RWPE2 (cell line): ENCODE results near the gene DUSP28.

Source experiments
- ATAC-seq: fragments of 200-7000 bp; cut with Tn5 transposase; 3 replicates; pipeline ENCODE4 v1.9.1; 2021; ENCODE audit warnings: low read depth
- DNase-seq: peaks from one replicate; pipeline ENCODE4 v3.0.0-alpha.2; 2020; ENCODE audit warnings: low spot score
- H3K27ac ChIP-seq: fragments of 450-650 bp; 2 replicates; pipeline ENCODE4 v1.5.1; 2017; ENCODE audit warnings: mild to moderate bottlenecking; ENCODE audit not compliant: poor library complexity, severe bottlenecking
- H3K27me3 ChIP-seq: fragments of 250-450 bp; sonication (Bioruptor Pico); 2 replicates; pipeline ENCODE4 v1.5.1; 2021; ENCODE audit warnings: mild to moderate bottlenecking, moderate library complexity; ENCODE audit not compliant: insufficient read depth, poor library complexity, severe bottlenecking
- H3K36me3 ChIP-seq: fragments of 250-450 bp; sonication (Bioruptor Pico); 2 replicates; pipeline ENCODE4 v1.5.1; 2020; ENCODE audit warnings: low read depth, mild to moderate bottlenecking, moderate library complexity
- H3K4me1 ChIP-seq: fragments of 250-450 bp; sonication (Bioruptor Pico); 2 replicates; pipeline ENCODE4 v1.5.1; 2021; ENCODE audit warnings: mild to moderate bottlenecking, moderate library complexity; ENCODE audit not compliant: insufficient read depth, poor library complexity, severe bottlenecking
- H3K4me3 ChIP-seq: fragments of 250-450 bp; sonication (Bioruptor Pico); 2 replicates; pipeline ENCODE4 v1.5.1; 2021; ENCODE audit warnings: mild to moderate bottlenecking, moderate library complexity; ENCODE audit not compliant: severe bottlenecking
- H3K9me3 ChIP-seq: fragments of 250-450 bp; sonication (Bioruptor Pico); 2 replicates; pipeline ENCODE4 v1.5.1; 2021; ENCODE audit warnings: mild to moderate bottlenecking, moderate library complexity; ENCODE audit not compliant: severe bottlenecking
- CTCF ChIP-seq: fragments of 450-650 bp; IDR thresholded peaks from one replicate; pipeline ENCODE4 v1.5.1; 2017; ENCODE audit warnings: mild to moderate bottlenecking, moderate library complexity; ENCODE audit not compliant: poor library complexity, severe bottlenecking

The DUSP28 gene

GRCh38 chr2:240567872-240568677, 7.9 kb downstream of the DUSP28 start, which contains the start of gene RNPEPL1:
RNPEPL1 (plus strand) TSS chr2:240568484; CDS start chr2:240568587, 103 bp downstream.
- DNase-seq (peak; percentile 55), ATAC-seq (peak; percentile 15)
- H3K4me1 ChIP-seq, result peaks cover 18% of the 10 kb centered on the region
- peak within 1 kb of the TSS; percentile 87 for H3K27ac ChIP-seq
- peak within 1 kb of the TSS; percentile 88 for H3K4me3 ChIP-seq
- H3K36me3 ChIP-seq, result no peaks in the 10 kb centered on the region
- H3K9me3 ChIP-seq, result no peaks in the 10 kb centered on the region
- TF ChIP-seq CTCF, result peak; percentile 27
- no peaks in the 10 kb centered on the region for H3K27me3 ChIP-seq

- H3K27ac ChIP-seq, result peak overlapping the region; percentile 87
- no peak for TF ChIP-seq CTCF
- peaks cover 18% of the 10 kb centered on the region for H3K4me1 ChIP-seq
Observed at GRCh38 chr2:240568678-240569522, 8.7 kb downstream of the DUSP28 start.

GRCh38 chr2:240569523-240569997, 9.4 kb downstream of the DUSP28 start:
- Histone ChIP-seq H3K4me3 (peak overlapping the region; percentile 88), H3K9me3 (no peaks in the 10 kb centered on the region), H3K27ac (peak overlapping the region; percentile 87), H3K4me1 (peaks cover 18% of the 10 kb centered on the region), H3K27me3 (no peaks in the 10 kb centered on the region), H3K36me3 (no peaks in the 10 kb centered on the region)
- ATAC-seq, result no peak
- DNase-seq, result no peak
- TF ChIP-seq CTCF, result no peak

More at GRCh38 chr2:240568678-240569522, 8.7 kb downstream of the DUSP28 start:
- no peaks in the 10 kb centered on the region for H3K27me3 ChIP-seq
- peak overlapping the region; percentile 88 for H3K4me3 ChIP-seq
- H3K9me3 ChIP-seq, result no peaks in the 10 kb centered on the region
- ATAC-seq (no peak), DNase-seq (peak; percentile 60)
- H3K36me3 ChIP-seq, result no peaks in the 10 kb centered on the region

- no peak for TF ChIP-seq CTCF
- DNase-seq (peak; percentile 39), ATAC-seq (no peak)
- no peaks in the 10 kb centered on the region; the same call in 1 of the 2 replicates for H3K36me3 ChIP-seq
- H3K4me1 ChIP-seq, result peaks cover 18% of the 10 kb centered on the region
- H3K27ac ChIP-seq, result no peak overlapping the region
- no peaks in the 10 kb centered on the region for H3K27me3 ChIP-seq
- H3K4me3 ChIP-seq, result no peak overlapping the region
- no peaks in the 10 kb centered on the region for H3K9me3 ChIP-seq
Observed at GRCh38 chr2:240569998-240570530, 9.9 kb downstream of the DUSP28 start.
